Measurements from ENCODE around the gene GPR83. TPM values are rescaled to one million over a fixed set of nuclear protein-coding genes. Genes with fewer than 3 reads are reported as not detected.

The GPR83 gene
- total RNA-seq, 2 experiments from 2014 or later: 0.07 to 0.12 TPM

Other genes with a start within 250 kb of the GPR83 start
- gene IZUMO1R, start 96.8 kb downstream of the GPR83 start, total RNA-seq: not detected
- gene MRE11, start 92.4 kb upstream of the GPR83 start, total RNA-seq: 10 to 100 TPM; 36.8 to 51.3 TPM
- 10 to 100 TPM; 20.8 to 22.4 TPM for gene ANKRD49, start 92.6 kb upstream of the GPR83 start, total RNA-seq
- not detected for gene C11orf97, start 111.0 kb upstream of the GPR83 start, total RNA-seq
- gene FUT4, start 142.5 kb upstream of the GPR83 start, total RNA-seq: 1 to 10 TPM; 4.4 to 4.9 TPM
- gene PIWIL4, start 165.9 kb upstream of the GPR83 start, total RNA-seq: under 1 TPM; 0.37 to 0.48 TPM

Measured in activated CD4-positive, alpha-beta T cell treated with anti-CD3 and anti-CD28 coated beads for 36 hours (primary cell).